ENCODE results near the gene GID8.

Gene GID8

GRCh38 chr20:62902926-62903615, 34.9 kb upstream of the GID8 start:
- DNase-seq (ENCODE audit: low read depth in 3 of 3) = no peak

- DNase-seq (ENCODE audit: low read depth in 3 of 3) = no peak
These were observed 32.3 kb upstream of the GID8 start for GRCh38 chr20:62905536-62906117.

- DNase-seq (ENCODE audit: low read depth in 3 of 3) = no peak
These were observed 31.7 kb upstream of the GID8 start for GRCh38 chr20:62906209-62906608.

GRCh38 chr20:62906647-62907375, 31.1 kb upstream of the GID8 start:
- no peak for DNase-seq (ENCODE audit: low read depth in 3 of 3)

GRCh38 chr20:62907384-62908317, 30.3 kb upstream of the GID8 start:
- DNase-seq (ENCODE audit: low read depth in 3 of 3) = no peak

- DNase-seq (ENCODE audit: low read depth in 3 of 3) = no peak
These were observed 28.8 kb upstream of the GID8 start for GRCh38 chr20:62908971-62909791.

- DNase-seq (ENCODE audit: low read depth in 3 of 3) = no peak
These were observed 27.7 kb upstream of the GID8 start for GRCh38 chr20:62910217-62910766.

GRCh38 chr20:62910777-62911497, 27.0 kb upstream of the GID8 start:
- DNase-seq (ENCODE audit: low read depth in 3 of 3) = no peak

GRCh38 chr20:62911701-62912280, 26.2 kb upstream of the GID8 start:
- DNase-seq (ENCODE audit: low read depth in 3 of 3) = no peak

- no peak for DNase-seq (ENCODE audit: low read depth in 3 of 3)
These were observed 24.8 kb upstream of the GID8 start for GRCh38 chr20:62913043-62913630.

GRCh38 chr20:62914436-62914835, 23.5 kb upstream of the GID8 start:
- no peak for DNase-seq (ENCODE audit: low read depth in 3 of 3)

- DNase-seq (ENCODE audit: low read depth in 3 of 3) = no peak
These were observed 22.9 kb upstream of the GID8 start for GRCh38 chr20:62914970-62915457.

GRCh38 chr20:62916703-62917476, 21.1 kb upstream of the GID8 start:
- no peak for DNase-seq (ENCODE audit: low read depth in 3 of 3)

- DNase-seq (ENCODE audit: low read depth in 3 of 3) = no peak
These were observed 20.2 kb upstream of the GID8 start for GRCh38 chr20:62917720-62918119.

- DNase-seq (ENCODE audit: low read depth in 3 of 3) = no peak
These were observed 19.8 kb upstream of the GID8 start for GRCh38 chr20:62918147-62918546.

- peak in 1 of 3 donors; percentile 40 for DNase-seq (ENCODE audit: low read depth in 3 of 3)
These were observed 19.1 kb upstream of the GID8 start for GRCh38 chr20:62918831-62919230.

- no peak for DNase-seq (ENCODE audit: low read depth in 3 of 3)
These were observed 17.8 kb upstream of the GID8 start for GRCh38 chr20:62920039-62920645.

- peak in 1 of 3 donors; percentile 62 for DNase-seq (ENCODE audit: low read depth in 3 of 3)
These were observed 16.7 kb upstream of the GID8 start for GRCh38 chr20:62921119-62921687.
